AG04449 (cell line): ENCODE measurements around the gene CCDC54.

ENCODE experiments used
- CTCF ChIA-PET: fragments of 350-600 bp; formaldehyde crosslinking; extraction: SDS; loops from one replicate; lab custom pipeline; 2021; ENCODE audit warnings: antibody characterized with exemption; lab: Yijun Ruan, JAX
- POLR2A ChIA-PET: fragments of 400-600, 350-600 bp; formaldehyde crosslinking; extraction: SDS; loops from one replicate; lab custom pipeline; 2020; ENCODE audit warnings: antibody characterized with exemption, inconsistent platforms; lab: Yijun Ruan, JAX
- DNase-seq: peaks from one replicate; pipeline ENCODE4 v3.0.0-alpha.2; 2010; ENCODE audit warnings: low read depth, low spot score
- H3K4me3 ChIP-seq: 2 replicates; pipeline ENCODE4 v1.5.1; 2011; ENCODE audit warnings: low read depth, mild to moderate bottlenecking, control low read depth, low read length
- TF ChIP-seq, protein P1 (sequence below): IDR thresholded peaks from one replicate; pipeline ENCODE4 v1.5.1; 2011; ENCODE audit warnings: mild to moderate bottlenecking, moderate library complexity, low read length, control low read depth, inconsistent platforms; ENCODE audit not compliant: insufficient read depth; ENCODE audit errors: missing control alignments

Gene CCDC54

DNA sequence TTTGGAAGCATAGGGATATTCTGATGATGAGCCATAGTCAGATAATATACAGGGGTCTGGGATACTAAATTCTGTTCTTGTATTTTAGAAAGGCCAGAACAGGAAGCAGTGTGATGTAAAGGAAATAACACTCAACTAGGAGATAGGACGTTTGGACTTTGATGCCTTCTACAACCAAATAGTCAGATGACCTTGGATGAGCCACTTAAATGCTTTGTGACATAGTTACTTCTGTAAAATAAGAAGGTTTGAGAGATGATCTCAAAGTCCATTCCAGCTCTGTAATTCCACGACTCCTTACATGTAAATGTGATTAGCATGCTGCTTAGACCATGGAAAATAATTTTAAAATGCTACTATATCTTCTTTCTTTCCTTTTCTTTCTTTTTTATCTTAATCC is 29.5 kb upstream of the CCDC54 start:
- TF ChIP-seq, protein P1, sequence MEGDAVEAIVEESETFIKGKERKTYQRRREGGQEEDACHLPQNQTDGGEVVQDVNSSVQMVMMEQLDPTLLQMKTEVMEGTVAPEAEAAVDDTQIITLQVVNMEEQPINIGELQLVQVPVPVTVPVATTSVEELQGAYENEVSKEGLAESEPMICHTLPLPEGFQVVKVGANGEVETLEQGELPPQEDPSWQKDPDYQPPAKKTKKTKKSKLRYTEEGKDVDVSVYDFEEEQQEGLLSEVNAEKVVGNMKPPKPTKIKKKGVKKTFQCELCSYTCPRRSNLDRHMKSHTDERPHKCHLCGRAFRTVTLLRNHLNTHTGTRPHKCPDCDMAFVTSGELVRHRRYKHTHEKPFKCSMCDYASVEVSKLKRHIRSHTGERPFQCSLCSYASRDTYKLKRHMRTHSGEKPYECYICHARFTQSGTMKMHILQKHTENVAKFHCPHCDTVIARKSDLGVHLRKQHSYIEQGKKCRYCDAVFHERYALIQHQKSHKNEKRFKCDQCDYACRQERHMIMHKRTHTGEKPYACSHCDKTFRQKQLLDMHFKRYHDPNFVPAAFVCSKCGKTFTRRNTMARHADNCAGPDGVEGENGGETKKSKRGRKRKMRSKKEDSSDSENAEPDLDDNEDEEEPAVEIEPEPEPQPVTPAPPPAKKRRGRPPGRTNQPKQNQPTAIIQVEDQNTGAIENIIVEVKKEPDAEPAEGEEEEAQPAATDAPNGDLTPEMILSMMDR, result no peak
- no peak for DNase-seq
- ChIA-PET CTCF (interaction anchor here (0.8 to 3.5 kb wide), 2 partner anchors 76 to 82 kb away, joined by 3 to 11 read pairs; no protein-coding TSS in a partner anchor), POLR2A (no interaction called here)
- no peak overlapping the region for H3K4me3 ChIP-seq

DNA sequence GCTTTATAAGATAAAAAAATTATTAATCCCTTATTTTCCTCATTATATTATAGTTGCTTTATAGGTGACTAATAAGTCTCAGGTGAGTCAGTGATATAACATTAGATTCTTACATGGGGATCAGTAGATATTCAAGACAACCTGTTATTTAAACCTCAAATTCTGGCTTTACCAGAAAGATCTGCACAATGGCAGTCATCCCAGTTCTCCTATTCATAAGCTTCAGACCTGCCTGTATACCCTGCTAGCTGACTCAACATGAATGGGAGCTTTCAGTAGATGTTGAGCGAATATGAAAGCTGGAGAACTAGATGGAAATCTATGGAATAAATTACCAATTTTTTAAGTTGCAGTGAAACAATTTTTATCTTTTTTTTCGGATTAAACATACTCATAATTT is 20.5 kb upstream of the CCDC54 start:
- no peak for DNase-seq
- POLR2A ChIA-PET, result no interaction called here
- TF ChIP-seq, protein P1, result no peak
- CTCF ChIA-PET, result no interaction called here
- no peak overlapping the region for H3K4me3 ChIP-seq

DNA sequence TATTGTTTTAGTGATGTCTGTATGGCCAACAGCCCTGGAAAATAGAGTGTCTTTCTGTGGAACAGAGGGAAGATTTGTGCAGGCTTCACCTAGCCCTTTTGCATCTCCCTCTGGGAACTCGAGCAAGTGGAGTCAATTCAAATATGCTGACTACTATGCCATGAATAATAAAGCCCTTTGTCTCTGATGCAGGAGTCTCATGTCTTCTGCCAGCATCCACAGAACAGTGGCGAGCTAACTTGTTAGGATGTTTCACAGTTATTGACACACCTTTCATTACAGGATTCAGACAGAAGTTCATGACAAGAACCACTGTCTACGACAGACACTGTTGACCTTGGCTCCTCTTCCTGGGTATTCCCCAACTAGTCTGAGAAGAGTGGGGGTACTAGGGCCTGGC is 15.6 kb upstream of the CCDC54 start:
- H3K4me3 ChIP-seq, result no peak overlapping the region
- DNase-seq, result no peak
- TF ChIP-seq, protein P1, result no peak
- ChIA-PET CTCF (no interaction called here), POLR2A (no interaction called here)

DNA sequence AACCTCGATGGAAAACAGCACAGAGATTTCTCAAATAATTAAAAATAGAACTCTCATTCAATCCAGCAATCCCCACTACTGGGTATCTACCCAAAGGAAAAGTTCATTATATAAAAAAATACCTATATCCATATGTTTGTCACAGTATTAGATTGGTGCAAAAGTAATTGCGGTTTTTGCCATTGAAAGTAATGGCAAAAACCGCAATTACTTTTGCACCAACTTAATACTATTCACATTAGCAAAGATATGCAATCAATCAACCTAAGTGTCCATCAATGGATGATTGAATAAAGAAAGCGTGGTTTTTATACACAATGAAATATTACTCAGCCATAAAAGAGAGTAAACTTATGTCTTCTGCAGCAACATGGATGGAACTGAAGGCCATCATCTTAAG is 12.2 kb upstream of the CCDC54 start:
- TF ChIP-seq, protein P1, result no peak
- no peak for DNase-seq
- ChIA-PET CTCF (no interaction called here), POLR2A (no interaction called here)
- no peak overlapping the region for H3K4me3 ChIP-seq

DNA sequence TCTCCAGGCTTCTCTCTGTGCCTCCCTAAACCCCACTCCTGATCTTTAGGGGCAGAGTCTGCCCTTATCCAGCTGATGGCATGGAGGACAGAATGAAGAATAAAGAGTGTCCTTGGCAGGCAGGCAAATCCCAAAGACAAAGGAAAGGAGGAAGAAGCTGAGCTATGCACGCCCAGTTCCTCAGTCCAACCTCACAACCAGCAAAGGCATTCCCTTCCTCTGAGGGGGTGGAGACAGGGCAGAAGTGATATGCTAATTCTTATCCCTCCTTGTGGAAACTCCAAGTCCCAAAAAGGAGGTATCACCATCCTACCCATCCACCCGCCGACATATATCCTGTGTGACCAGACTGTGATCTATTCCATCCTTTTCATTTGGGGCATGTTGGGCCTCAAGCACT is 10.5 kb upstream of the CCDC54 start:
- POLR2A ChIA-PET, result no interaction called here
- CTCF ChIA-PET, result interaction anchor here (1.6 kb wide), 1 partner anchor 54 kb away, joined by 6 read pairs; no protein-coding TSS in a partner anchor
- TF ChIP-seq, protein P1, result no peak
- H3K4me3 ChIP-seq, result no peak overlapping the region
- DNase-seq, result no peak

DNA sequence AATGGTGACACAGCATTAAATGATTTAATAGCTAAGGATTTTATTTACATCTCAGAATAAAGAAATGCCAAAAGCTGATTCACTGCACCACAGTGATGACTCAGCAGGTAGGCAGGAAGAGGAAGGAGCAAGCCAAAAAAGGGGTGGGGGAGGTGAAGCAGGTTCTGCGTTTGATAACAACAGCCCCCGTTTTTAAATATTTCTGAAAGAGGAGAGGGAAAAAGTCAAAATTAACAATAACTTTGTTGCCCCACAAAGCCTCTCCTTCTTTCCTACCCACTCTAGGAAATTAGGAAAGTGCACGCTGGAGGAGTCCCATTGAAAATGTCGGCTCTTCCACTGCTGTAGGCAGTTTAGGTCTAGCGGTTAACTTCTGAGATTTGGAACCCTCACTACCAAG is 9.9 kb upstream of the CCDC54 start:
- DNase-seq, result peak; percentile 24
- ChIA-PET POLR2A (no interaction called here), CTCF (interaction anchor here (1.6 kb wide), 1 partner anchor 54 kb away, joined by 6 read pairs; no protein-coding TSS in a partner anchor)
- no peak overlapping the region for H3K4me3 ChIP-seq
- TF ChIP-seq, protein P1, result no peak
